HG02870 (cell line): Measurements from ENCODE around the gene SPSB4.

Experiments used
- ATAC-seq: cut with Tn5 transposase; IDR thresholded peaks from one replicate; pipeline ENCODE4 v1.9.1; 2021; ENCODE audit warnings: mild to moderate bottlenecking, moderate library complexity; ENCODE audit not compliant: unreplicated experiment

The SPSB4 gene

DNA sequence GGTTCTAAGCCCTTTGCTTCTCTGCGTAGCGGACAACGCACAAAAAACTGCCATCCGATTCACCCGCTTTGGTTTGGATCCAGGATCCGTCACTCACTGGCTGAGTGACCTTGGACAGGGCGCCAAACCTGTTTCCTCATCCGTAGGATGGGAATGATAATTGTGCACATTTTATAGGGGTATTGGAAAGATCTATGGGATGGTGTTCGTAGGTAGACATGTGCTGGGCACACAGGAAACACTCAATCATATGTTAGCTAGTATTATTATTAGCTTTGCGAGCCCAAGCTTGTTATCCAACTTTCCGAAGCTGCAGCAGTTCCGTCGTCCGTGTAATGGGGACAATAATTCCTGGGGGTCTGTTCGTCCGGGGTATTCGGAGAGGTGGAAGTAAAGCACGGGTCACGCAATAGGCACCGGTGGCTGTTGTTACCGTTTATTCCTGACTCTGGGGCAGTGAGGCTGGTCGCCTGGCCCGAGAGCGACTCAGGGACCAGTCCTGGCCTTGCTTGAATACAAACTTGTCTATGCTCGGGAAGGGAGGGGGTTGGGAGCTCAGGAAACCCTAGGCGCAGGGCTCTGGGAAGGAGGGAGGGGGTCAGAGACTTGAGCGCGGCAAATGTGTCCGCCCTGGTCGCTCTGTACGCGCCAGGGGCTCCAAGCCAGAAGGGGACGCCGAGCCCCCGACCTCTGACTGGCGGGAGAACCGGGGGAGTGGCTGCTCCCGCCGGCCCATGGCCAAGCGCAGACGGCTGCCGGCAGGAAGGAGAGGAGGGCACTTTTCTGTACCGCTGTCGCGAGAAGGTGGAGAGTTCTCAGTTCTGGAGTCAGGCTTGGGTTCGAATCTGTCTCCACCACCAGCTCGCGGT is 1.3 kb downstream of the SPSB4 start:
- no peak for ATAC-seq

DNA sequence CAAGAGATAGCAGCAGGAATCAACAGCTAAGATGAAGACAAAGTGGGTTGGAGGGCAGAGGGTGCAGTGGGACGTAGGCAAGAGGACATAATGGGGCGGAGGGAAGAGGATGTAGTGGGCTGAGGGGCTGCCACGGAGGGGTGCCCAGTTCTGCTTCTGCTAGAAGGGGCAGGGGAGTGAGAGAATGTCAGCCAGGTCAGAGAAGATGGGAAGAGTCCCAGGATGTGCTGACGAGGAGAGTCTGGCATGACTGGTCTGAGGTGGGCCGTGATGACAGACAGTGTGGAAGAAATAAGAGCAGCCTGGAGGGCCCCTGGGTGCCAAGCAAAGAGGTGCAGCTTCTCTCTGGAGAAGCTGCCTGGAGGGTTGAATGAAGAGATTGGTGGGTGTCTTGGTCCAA is 4.0 kb downstream of the SPSB4 start:
- ATAC-seq = no peak

DNA sequence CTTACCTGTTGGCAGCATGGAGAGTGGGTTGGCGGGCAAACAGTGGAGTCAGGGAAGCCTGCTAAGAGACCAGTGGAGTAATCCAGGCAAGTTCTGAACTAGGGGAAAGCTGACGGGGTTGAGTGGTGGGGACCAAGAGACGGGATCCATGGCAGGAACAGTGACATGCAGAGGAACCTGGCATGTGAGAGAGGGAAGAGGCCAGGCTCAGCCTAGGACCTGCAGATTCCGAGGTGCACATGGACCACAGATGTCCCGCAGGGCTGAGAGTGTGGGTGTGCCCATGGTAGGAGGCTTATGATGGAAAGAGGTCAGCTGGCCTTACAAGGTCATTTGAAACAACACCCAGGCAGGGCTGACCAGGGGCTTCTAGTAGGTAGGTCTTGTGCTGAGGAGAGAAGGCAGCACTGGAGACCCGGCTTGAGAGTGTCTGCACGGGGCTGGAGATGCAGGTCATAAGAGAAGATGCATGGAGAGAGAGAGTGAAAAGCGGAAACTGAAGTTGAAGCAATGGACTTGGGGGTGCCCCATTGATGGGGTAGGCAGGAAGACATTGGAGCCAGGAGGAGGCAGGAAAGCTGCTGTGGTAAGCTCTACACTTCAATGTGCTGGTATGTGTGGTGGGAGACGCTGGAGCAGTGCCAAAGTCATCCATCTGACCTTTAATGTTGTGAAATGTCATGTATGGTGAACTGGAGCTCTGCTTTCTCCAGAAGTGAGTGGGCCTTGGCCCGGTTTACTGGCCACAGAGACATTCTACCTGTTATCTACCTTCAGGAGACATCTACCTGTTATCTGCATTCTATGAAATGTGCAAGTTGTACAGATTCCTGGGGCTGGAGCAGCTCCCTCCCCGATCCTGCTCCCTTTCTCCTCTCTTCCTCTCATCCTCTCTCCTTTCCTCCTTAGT is 4.6 kb downstream of the SPSB4 start:
- ATAC-seq = no peak

DNA sequence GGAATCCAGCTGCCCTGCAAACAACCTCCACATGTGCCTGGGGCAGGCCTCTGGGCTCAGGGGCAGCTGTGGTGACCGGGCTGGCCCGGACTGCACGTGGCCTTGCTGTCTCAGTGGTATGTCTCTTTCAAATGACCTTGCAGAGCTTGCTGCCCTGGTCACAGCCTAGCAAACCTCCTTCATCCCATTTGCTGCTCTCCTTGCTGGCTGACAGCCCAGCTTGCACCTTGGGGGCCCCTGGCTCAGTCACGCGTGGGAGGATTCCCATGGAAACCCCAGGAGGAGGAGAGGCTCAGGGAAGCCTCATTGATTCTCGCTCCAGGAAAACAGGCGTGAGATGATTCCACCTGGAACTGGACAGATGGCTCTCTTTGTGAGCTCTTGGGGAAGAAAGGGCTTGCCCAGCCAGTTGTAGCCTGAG is 5.6 kb downstream of the SPSB4 start:
- ATAC-seq = no peak

DNA sequence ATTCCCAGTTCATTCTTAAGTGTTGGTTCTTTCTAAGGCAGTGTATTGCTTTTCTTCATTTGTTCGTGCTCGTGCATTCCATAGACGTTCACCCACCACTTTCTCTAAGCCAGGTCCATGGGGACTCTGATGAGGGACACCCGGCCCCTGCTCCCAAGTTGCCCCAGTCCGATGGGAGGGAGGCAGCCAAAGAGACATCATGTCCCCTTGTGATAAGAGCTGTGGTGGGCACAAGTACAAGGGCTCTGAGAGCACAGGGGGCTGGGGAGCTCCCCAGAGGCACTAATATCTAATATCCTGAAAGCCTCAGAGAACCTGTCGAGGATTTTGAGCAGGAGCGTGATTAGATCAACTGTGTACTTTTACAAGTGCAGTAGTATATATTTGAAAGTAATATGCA is 6.3 kb downstream of the SPSB4 start:
- ATAC-seq = no peak

DNA sequence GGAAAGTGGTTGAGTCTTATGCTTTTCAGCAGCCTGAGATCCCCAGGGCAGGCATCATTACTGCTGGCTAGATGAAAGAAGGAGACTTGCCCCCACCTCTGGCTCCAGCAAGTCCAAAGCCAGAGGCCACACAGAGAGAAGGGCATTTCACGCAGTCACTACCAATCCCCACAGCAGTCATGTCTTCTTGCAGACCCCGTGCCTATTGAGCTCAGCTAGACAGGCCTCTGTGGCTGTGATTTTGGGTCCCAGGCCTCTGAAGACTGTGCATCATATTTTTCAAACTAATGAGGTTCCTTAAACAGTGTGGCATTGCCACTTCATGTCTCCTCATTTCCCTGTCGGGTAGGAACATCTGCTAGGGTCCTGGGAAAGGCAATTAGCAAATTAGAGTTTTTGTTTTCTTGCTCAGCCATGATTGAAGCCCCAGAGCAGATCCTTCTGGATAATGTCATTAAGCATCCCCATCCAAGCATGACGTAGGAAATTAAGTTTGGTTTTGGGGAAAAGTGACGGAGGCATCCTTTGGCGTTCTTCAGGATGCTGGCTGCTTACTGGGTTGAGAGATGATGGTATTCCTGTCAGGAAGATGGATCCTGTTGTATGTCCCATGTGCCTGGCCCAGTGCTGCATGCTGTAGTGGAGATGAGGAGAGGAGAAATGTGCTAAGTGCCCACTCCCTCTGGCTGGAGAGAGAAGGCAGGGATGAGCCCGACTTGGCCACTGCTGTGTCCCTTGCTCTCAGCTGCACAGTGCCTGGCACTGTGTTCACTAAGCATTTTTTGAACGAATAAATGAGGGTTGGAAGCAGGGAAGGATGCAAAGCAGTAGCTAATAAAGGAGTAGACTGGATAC is 7.0 kb downstream of the SPSB4 start:
- ATAC-seq = no peak

DNA sequence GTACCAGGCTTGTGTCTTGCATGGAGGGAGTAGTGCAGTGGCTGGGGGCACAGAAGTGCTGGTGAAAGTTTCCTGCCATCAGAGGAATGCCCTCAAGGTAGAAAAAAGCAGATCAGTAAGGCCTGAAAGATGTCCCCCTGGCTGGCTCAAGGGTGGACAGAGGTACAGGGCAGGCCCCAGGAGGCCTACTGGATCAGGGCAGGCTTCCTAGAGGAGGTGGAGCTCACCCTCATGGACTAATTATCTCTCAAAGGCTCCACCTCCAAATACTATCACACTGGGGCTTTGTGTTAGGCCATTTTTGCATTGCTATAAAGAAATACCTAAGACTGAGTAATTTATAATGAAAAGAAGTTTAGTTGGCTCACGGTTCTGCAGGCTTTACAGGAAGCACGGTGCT is 7.8 kb downstream of the SPSB4 start:
- no peak for ATAC-seq

DNA sequence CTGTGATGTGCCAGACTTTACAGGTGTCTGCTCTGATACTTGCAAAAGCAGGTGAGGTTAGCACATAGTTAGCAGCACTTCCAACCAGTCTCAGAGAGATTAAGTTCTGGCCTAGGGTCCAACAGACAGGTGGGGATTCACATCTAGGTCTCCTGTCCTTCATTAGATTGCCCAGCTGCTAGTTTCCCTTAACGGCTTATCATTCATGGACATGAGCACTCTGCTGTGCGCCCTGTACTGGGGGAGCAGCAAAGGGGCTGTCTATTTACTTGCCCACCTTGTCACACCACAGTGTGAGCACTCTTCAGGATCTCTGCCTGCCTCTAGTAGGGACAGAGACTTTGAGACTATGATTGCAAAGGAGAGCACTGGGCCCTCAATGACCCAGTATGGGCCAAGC is 8.7 kb downstream of the SPSB4 start:
- ATAC-seq = no peak

DNA sequence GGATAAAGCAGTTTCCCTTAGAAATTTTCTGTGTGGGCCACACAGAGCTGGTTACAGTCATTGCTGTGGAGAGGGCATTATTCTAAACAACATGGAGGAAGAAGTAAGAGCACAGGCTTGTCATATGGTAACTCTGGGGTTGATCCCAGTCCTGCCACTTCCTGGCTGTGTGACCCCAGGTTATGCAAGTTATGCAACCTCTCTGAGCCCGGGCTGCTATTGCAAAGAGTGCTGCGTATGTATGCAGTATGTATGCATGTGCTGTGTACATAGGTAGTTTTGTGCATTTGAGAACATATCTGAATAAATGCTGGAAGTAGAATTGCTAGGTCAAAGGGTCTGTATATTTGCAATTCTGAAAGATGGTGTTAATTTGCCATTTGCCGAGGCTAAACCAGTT is 9.2 kb downstream of the SPSB4 start:
- no peak for ATAC-seq

DNA sequence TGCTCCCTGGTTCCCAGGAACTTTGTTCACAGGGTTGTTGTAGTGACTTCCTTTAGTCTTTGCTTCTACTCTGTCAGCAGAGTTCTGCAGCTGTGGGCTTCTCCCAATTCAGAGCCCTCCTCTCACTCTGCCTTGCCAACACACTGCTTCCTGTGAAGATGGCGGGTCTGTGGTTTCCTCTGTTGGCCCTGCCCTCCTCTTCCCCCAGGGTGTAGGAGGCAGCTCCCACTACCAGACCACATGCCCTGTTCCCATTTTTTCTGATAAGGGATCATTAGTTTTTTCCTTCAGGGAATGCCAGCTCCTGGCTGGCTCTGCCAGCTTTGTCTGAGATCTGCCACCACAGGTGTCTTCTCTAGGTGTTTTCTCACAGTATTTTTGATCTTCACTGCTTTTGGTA is 12.7 kb downstream of the SPSB4 start:
- no peak for ATAC-seq

DNA sequence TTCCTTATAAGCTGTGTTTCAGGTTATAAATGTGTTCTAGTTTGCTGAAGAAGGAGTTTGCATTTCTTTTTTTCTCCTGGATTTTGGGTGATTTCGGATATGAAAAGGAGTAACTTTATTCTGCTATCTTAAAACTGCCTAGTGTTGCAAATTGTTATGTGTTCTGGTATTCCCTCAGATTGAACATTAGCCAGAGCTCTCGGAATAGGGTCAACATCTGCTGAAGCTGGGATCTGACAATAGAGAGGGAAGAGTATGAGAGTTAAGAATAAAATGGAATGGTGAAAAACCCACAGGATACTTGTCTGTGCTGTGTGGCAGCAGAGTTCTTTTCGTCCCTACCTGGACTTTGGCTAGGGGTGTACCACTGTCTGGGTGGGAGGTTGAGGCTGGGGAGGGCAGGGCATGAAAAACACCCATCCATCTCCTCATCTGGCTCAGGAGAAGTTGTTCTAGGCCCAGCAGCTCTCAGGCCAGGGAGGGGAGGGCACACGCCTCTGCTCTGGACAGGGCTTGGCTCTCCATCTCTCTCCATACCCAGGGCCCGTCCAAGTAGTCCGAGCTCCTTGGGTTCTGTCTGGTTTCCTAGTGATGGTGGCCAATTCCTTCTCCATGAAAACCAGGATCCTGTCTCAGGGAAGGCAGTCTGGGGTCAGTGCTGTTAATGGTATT is 13.2 kb downstream of the SPSB4 start:
- no peak for ATAC-seq

DNA sequence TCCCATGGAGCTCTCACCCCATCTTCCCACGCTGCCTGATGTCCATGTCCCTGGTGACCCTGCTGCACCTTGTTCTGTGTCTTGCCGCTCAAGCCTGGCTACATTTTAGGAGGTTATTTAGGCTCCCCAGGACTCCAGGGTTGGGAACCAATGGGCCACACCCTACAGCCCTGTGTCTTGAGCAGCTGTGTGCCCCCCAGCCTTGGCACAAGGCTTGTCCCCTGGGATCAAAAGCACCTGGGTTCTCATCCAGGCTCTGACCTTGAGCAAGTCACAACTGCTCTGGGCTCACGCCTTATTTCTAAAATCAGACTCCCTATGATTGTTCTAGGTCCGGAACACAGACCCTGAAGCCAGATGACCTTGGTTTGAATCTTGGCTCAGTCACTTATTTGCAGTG is 14.1 kb downstream of the SPSB4 start:
- no peak for ATAC-seq

DNA sequence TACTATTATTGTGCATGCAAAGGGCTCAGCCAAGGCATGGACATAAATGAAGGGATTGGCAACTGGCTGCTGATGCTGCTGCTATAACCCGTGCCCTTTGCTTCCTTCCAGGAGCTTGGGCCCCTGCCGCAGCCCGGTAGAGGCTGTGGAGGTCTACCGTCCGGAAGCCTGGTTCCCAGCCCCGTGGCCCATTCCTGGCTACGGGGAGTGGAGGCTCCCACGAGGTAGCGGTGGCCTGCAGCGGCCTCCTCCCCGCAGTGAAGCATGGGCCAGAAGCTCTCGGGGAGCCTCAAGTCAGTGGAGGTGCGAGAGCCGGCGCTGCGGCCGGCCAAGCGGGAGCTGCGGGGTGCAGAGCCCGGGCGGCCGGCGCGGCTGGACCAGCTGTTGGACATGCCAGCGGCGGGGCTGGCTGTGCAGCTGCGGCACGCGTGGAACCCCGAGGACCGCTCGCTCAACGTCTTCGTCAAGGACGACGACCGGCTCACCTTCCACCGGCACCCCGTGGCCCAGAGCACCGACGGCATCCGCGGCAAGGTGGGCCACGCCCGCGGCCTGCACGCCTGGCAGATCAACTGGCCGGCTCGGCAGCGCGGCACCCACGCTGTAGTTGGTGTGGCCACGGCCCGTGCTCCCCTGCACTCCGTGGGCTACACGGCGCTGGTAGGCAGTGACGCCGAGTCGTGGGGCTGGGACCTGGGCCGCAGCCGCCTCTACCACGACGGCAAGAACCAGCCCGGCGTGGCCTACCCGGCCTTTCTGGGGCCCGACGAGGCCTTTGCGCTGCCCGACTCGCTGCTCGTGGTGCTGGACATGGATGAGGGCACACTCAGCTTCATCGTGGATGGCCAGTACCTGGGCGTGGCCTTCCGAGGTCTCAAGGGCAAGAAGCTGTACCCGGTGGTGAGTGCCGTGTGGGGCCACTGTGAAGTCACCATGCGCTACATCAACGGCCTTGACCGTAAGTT is 15.0 kb downstream of the SPSB4 start:
- no peak for ATAC-seq

DNA sequence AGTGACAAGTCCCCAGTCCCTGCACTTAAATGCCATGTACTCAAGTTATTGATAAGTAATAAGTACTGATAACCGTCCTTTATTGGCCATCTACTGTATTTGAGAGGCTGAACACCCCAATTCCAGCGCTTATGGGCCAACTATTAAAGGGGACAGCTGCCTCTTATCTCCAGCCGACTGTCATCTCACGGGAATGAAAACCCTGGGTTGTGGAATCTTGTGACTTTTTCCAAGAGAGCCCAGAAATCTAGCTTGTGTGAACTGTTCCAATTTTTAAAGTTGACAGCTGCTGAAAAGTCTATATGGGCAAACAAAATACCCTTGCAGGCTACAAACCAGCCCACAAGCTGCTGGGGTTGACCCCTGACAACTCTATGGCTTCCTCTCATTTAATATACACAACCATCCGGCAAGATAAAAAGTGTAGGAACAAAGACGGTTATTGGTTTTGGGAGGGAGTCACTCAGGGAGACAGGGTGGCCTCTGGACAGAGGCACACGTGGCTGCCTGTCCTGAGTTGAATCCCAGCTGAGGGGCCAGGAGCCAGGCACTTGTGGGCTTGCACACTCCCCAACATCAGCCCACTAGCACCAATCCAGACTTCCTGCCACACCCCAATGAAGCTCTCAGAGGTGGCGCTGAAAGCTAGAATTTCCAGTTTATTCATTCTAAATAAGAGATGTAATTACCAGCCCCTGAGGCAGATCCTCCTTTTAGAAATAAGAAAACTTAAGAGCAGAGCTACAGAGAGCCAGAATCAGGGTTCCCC is 16.2 kb downstream of the SPSB4 start:
- ATAC-seq = no peak

DNA sequence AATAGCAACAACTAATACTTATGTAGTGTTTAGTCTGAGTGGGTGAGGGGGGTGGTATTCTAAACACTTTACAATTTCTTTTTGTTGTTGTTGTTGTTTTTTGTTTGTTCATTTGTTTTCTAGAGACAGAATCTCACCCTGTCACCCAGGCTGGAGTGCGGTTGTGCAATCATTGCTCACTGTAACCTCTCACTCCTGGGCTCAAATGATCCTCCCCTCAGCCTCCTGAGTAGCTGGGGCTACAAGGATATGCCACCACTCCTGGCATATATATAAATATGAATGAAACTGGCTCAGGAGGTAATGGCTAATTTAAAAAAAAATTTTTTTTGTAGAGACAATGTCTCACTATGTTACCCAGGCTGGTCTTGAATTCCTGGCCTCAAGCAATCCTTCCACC is 19.1 kb downstream of the SPSB4 start:
- ATAC-seq = no peak

DNA sequence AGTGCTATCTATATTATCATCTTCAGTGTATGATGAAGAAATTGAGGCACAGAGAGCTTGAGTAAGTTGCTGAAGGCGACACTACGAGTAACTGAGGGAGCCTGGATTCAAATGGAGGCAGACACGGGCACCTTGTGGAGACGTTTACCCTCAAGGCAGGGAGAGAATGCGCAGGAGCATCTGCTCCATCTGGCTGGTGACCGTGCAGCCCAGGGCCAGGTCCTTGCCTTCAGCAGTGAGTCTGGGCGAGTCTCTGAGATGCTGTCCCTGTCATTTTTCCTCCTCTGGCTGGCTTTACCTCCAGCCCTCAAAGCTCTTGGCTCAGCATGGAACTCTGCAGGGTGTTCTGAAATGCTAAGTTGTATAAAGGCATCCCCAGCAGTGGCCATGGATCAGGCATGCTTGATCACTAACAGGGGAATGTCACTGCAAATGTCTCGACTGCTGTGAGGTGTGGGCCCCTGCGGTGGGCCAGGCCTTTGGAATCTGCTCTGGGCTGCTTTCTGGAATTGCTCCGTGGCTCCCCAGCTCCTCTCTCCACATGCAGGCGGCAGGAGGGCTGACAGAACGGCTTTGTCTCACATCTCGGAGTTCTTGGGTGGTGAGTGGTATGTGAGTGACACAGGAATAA is 19.7 kb downstream of the SPSB4 start:
- no peak for ATAC-seq

DNA sequence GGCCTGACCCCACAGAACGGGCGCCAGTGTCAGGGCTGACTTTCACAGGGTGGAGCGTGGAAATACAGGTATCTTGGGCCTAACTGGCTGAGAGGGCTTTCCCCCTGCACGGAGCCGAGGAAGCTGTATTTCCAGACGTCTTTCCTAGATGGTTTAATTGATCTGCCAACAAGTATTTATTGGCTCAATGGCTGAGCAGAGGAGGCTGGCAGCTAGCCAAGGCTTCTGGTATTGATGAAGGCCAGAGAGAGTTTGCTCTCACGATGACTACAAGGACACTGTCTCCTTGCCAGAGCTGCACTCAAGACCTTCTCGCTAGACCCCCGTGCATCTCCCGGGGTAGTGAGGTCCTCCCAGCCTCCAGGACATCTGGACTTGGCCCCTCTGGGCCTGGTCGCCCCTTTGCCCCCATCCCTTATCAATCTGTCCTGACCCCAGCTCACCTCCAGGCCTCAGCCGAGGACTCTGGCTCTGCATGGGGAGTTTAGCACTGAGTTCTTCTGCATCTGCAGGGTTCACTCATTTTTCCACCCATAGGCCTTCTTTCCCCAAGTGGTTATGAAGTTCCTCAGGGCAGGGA is 20.6 kb downstream of the SPSB4 start:
- ATAC-seq = no peak

DNA sequence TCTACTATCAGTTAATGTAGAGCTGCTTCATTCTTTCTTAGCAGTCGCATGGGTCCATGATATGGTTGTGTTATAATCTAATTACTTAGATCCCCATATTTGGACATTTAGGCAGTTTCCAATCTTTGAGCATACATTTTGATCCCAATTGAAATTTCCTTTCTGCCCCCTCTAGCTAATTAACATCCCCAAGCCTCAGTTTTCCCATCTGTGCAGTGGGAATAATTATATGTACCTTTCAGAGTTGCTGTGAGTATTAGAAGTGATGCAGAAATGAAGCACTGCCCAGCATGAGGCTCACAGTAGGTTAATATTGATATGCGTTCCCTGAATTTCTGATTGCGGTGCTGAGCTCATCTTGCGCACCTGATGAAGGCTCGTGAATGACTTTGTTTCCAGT is 21.8 kb downstream of the SPSB4 start:
- no peak for ATAC-seq
